Cardiac muscle cell (in vitro differentiated cells and primary cell): Measurements from ENCODE around the gene PROM1. TPM values are rescaled to one million over a fixed set of nuclear protein-coding genes. Genes with fewer than 3 reads are reported as not detected.

Experiments
- DNase-seq, 2 donors: peaks; one replicate each; pipeline versions ENCODE4 v3.0.0 to v3.0.0-alpha.2; 2010 to 2017; ENCODE audit warnings: low read depth in 1 of 2, low spot score in 1 of 2
- H3K27ac ChIP-seq: fragments of 200-600 bp; sonication (generic); 2 replicates; pipeline ENCODE4 v1.5.1; 2016
- H3K27me3 ChIP-seq: fragments of 200-600 bp; sonication (generic); 2 replicates; pipeline ENCODE4 v1.6.0; 2016; ENCODE audit warnings: control low read depth
- H3K36me3 ChIP-seq: fragments of 200-600 bp; sonication (generic); 2 replicates; pipeline ENCODE4 v1.5.1; 2016; ENCODE audit warnings: control low read depth
- H3K4me1 ChIP-seq: fragments of 200-600 bp; sonication (generic); 2 replicates; pipeline ENCODE4 v1.8.1; 2017; ENCODE audit warnings: low read depth, mild to moderate bottlenecking, mixed run types
- H3K4me3 ChIP-seq: fragments of 200-600 bp; sonication (generic); 2 replicates; pipeline ENCODE4 v1.5.1; 2016; ENCODE audit warnings: mild to moderate bottlenecking
- H3K9me3 ChIP-seq: fragments of 200-600 bp; sonication (generic); 2 replicates; pipeline ENCODE4 v1.5.1; 2017; ENCODE audit warnings: low read depth, mild to moderate bottlenecking, control low read depth
- CTCF ChIP-seq: IDR thresholded peaks from 2 replicates; pipeline ENCODE4 v1.5.1; 2012; ENCODE audit warnings: low read depth, mild to moderate bottlenecking, low read length
- polyA plus RNA-seq: library from polyadenylated mRNA; unstranded; fragments of >200 nt; fragmentation: Nextera tagmentation; extraction: Ambion mirVana; gene quantifications from 2 replicates; pipeline ENCODE4 v1.2.1, GENCODE V29; 2016
- total RNA-seq: library from RNA; depleted of rRNA; stranded (reverse); fragments of >200 nt; gene quantifications from 2 replicates; pipeline ENCODE4 v1.2.3, GENCODE V29; 2016

The PROM1 gene
- total and polyA plus RNA-seq, 2 experiments from 2014 or later = 2.0 to 4.9 TPM

- Histone ChIP-seq H3K36me3 (no peaks in the 10 kb centered on the region), H3K27me3 (no peaks in the 10 kb centered on the region), H3K4me1 (no peaks in the 10 kb centered on the region), H3K9me3 (no peaks in the 10 kb centered on the region), H3K27ac (no peak overlapping the region), H3K4me3 (no peak overlapping the region)
- no peak for TF ChIP-seq CTCF
- no peak for DNase-seq
Observed at GRCh38 chr4:16011173-16011572, 72.7 kb downstream of the PROM1 start.

DNA sequence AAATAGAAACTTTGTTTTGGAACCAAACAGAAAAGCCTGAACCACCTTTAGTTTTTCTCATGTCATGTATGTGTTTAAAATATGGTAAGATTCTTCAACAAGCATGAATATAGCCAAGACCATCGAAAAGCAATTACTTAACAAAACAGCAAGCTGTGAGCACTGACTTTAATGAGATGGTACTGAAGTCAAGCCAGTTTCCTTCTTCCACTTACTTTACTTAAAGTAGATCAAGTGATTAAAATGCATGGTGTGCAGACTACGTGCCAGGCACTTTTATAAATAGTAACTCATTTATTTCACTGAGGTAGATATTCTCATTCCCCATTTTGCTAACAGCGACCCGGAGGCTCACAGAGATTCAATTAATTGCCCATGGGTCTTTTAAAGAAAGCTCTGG is 74.7 kb downstream of the PROM1 start:
- DNase-seq = no peak
- Histone ChIP-seq H3K4me3 (no peak overlapping the region), H3K9me3 (no peaks in the 10 kb centered on the region), H3K27me3 (no peaks in the 10 kb centered on the region), H3K4me1 (no peaks in the 10 kb centered on the region), H3K36me3 (no peaks in the 10 kb centered on the region), H3K27ac (no peak overlapping the region)
- no peak for TF ChIP-seq CTCF

DNA sequence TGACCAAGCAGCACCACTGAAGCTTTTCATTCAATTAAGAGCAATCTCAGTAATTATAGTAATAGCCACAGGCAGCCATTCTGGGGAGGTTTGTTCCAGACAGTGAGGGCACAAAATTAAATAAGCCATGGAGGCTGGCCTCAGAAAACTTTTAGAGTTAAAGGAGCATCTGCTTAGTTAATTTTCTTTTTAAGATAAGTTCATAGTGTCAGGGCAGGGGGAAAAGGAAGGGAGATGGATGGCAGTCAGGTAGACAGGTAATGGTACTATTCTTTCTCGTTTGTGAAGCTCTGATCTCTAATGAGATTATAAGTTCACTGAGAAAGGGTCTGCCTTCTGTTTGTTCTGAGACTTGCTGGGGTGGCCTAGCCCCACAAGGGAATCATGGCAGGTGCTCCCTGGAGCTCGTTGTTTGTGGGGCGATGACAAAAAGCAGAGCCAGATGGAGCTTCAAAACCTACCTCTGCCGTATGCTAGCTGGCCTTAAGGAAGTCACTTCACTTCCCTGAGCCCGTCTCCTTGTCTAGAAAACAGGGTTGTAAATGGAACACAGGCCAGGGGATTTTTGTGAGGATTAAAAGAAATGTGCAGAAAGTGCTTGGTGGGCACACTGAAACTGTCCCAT is 76.2 kb downstream of the PROM1 start:
- no peak overlapping the region for H3K4me3 ChIP-seq
- H3K4me1 ChIP-seq = no peaks in the 10 kb centered on the region
- TF ChIP-seq CTCF = no peak

GRCh38 chr4:16006771-16007446 is 76.9 kb downstream of the PROM1 start:
- Histone ChIP-seq H3K36me3 (no peaks in the 10 kb centered on the region), H3K4me3 (no peak overlapping the region), H3K27me3 (no peaks in the 10 kb centered on the region), H3K4me1 (no peaks in the 10 kb centered on the region), H3K27ac (no peak overlapping the region), H3K9me3 (no peaks in the 10 kb centered on the region)
- no peak for DNase-seq
- TF ChIP-seq CTCF = no peak

More for the DNA sequence above, 76.2 kb downstream of the PROM1 start:
- H3K27ac ChIP-seq = no peak overlapping the region
- DNase-seq = no peak
- H3K36me3 ChIP-seq = no peaks in the 10 kb centered on the region
- H3K27me3 ChIP-seq = no peaks in the 10 kb centered on the region
- H3K9me3 ChIP-seq = no peaks in the 10 kb centered on the region

DNA sequence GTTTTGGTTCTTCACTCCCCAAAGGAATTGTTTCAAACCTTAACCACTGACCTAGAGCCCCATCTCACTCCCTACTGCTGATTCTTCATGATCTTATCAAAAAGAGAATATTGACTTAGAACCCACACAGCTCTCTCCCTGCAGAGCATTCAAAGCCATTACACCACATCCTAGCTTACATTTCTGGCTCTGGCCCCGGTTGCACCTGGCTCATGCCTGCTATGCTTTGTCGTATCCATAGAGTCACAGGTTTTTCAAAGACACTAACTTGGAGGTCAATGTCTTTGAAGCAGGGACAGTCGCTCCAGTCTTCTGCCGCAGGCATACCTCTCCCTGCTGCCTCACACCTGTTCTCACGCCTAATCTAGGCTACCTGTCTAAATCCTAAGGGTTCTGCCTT is 78.1 kb downstream of the PROM1 start:
- Histone ChIP-seq H3K4me1 (peaks cover 4% of the 10 kb centered on the region), H3K9me3 (no peaks in the 10 kb centered on the region), H3K27ac (no peak overlapping the region), H3K27me3 (no peaks in the 10 kb centered on the region), H3K4me3 (no peak overlapping the region), H3K36me3 (no peaks in the 10 kb centered on the region)
- no peak for TF ChIP-seq CTCF
- no peak for DNase-seq
